ENCODE data around the gene STRC. TPM values are rescaled to one million over a fixed set of nuclear protein-coding genes. Genes with fewer than 3 reads are reported as not detected.
A peak's percentile ranks its signal among the peaks of the same experiment; 100 is the strongest.
"Not testable (repeated sequence)": the region's sequence is repeated elsewhere in the genome, so short reads cannot be mapped to it uniquely, and the experiment has no call there.

Gene STRC
- total and polyA plus RNA-seq, 7 donors, result under 0.01 to 0.71 (median 0.59) TPM; not detected in 3

- WGBS, 2 donors, result no CpG with 5 or more reads among the region's 8 CpGs
- H3K9me3 ChIP-seq; H3K36me3 ChIP-seq; H3K27ac ChIP-seq; H3K27me3 ChIP-seq; intact Hi-C loops (cut with DNase I); H3K4me3 ChIP-seq; DNase-seq; H3K4me1 ChIP-seq: not testable (repeated sequence)
Measured at GRCh38 chr15:43563793-43564192, 54.8 kb downstream of the STRC start.

GRCh38 chr15:43562753-43563152, 55.8 kb downstream of the STRC start:
- H3K9me3 ChIP-seq; intact Hi-C loops (cut with DNase I); H3K4me1 ChIP-seq; H3K4me3 ChIP-seq; H3K27ac ChIP-seq; DNase-seq; H3K27me3 ChIP-seq: not testable (repeated sequence)
- 91 to 93% methylated on average over 2 of the region's 3 CpGs for WGBS, 2 donors
- H3K36me3 ChIP-seq, result peaks cover 0 to 11% (median 3%) of the 10 kb centered on the region in 4 donors

GRCh38 chr15:43552986-43553385, 65.6 kb downstream of the STRC start:
- intact Hi-C loops (cut with DNase I), result no loop called here
- Histone ChIP-seq H3K27me3 (no peaks in the 10 kb centered on the region), H3K27ac (no peak overlapping the region), H3K4me3 (no peak overlapping the region), H3K36me3 (peaks cover 0 to 22% (median 2%) of the 10 kb centered on the region in 4 donors), H3K4me1 (no peaks in the 10 kb centered on the region), H3K9me3 (no peaks in the 10 kb centered on the region)
- no peak for DNase-seq
- no peak for TF ChIP-seq EP300 (IDR thresholded peaks at IDR 0.05)
- 84 to 88% methylated on average over 2 of the region's 2 CpGs for WGBS, 2 donors

- Histone ChIP-seq H3K27ac (no peak overlapping the region), H3K9me3 (peaks cover 0 to 3% (median 0%) of the 10 kb centered on the region in 4 donors), H3K4me1 (no peaks in the 10 kb centered on the region), H3K27me3 (no peaks in the 10 kb centered on the region), H3K36me3 (peaks cover 0 to 19% (median 2%) of the 10 kb centered on the region in 4 donors), H3K4me3 (no peak overlapping the region)
- no peak for DNase-seq
- intact Hi-C loops (cut with DNase I), result no loop called here
- TF ChIP-seq CTCF (IDR thresholded peaks at IDR 0.05) (no peak), EP300 (IDR thresholded peaks at IDR 0.05) (no peak), POLR2A (IDR thresholded peaks at IDR 0.05) (no peak), POLR2AphosphoS5 (IDR thresholded peaks at IDR 0.05) (no peak)
- WGBS, 2 donors, result 96 to 97% methylated on average over 4 of the region's 4 CpGs
Measured at GRCh38 chr15:43552256-43552655, 66.3 kb downstream of the STRC start.

- peak; percentile 30 for DNase-seq
- Histone ChIP-seq H3K9me3 (peaks cover 0 to 3% (median 0%) of the 10 kb centered on the region in 4 donors), H3K4me1 (no peaks in the 10 kb centered on the region), H3K36me3 (peaks cover 0 to 10% (median 2%) of the 10 kb centered on the region in 4 donors), H3K4me3 (no peak overlapping the region), H3K27me3 (no peaks in the 10 kb centered on the region), H3K27ac (no peak overlapping the region)
- intact Hi-C loops (cut with DNase I), result no loop called here
- TF ChIP-seq POLR2A (IDR thresholded peaks at IDR 0.05), result no peak
- no peak for TF ChIP-seq POLR2AphosphoS5 (IDR thresholded peaks at IDR 0.05)
- TF ChIP-seq CTCF (IDR thresholded peaks at IDR 0.05), result no peak
- no peak for TF ChIP-seq EP300 (IDR thresholded peaks at IDR 0.05)
- WGBS, 2 donors, result 82% methylated on average over 10 of the region's 10 CpGs
Measured at GRCh38 chr15:43550527-43551363, 67.9 kb downstream of the STRC start.

Small RNA genes within 50 kb of the gene (small RNA-seq; reads per million reads assigned to genes)
- 0 reads per million in 3 donors for gene PDIA3P2
- 0 reads per million in 3 donors for gene RNU6-554P
- gene RNU6-610P, result 0 reads per million in 3 donors

Other genes starting within 250 kb of the STRC start
- gene ZSCAN29, start 247.8 kb downstream of the STRC start, total RNA-seq, result 10 to 100 TPM; 14.6 to 19.7 (median 19.7) TPM
- gene ZSCAN29, start 247.8 kb downstream of the STRC start, polyA plus RNA-seq, result 10 to 100 TPM in 1 of 3 donors, 1 to 10 TPM in 2; 6.0 to 11.1 (median 6.9) TPM
- gene TUBGCP4, start 247.7 kb downstream of the STRC start, total RNA-seq, result 10 to 100 TPM; 10.2 to 14.6 (median 12.1) TPM
- gene TUBGCP4, start 247.7 kb downstream of the STRC start, polyA plus RNA-seq, result 10 to 100 TPM in 1 of 3 donors, 1 to 10 TPM in 2; 1.8 to 11.2 (median 2.5) TPM
- 10 to 100 TPM; 38.3 to 63.4 (median 41.1) TPM for gene TP53BP1, start 125.6 kb downstream of the STRC start, total RNA-seq
- gene TP53BP1, start 125.6 kb downstream of the STRC start, polyA plus RNA-seq, result 10 to 100 TPM in 1 of 3 donors, 1 to 10 TPM in 2; 1.8 to 13.5 (median 6.6) TPM
- gene MAP1A, start 101.2 kb downstream of the STRC start, total RNA-seq, result 10 to 100 TPM; 25.2 to 61.2 (median 32.3) TPM
- 1 to 10 TPM in 2 of 3 donors, under 1 TPM in 1; 0.23 to 4.8 (median 1.2) TPM for gene MAP1A, start 101.2 kb downstream of the STRC start, polyA plus RNA-seq
- 10 to 100 TPM in 3 of 4 donors, 1 to 10 TPM in 1; 8.3 to 44.6 (median 18.3) TPM for gene PPIP5K1, start 28.6 kb downstream of the STRC start, total RNA-seq
- gene PPIP5K1, start 28.6 kb downstream of the STRC start, polyA plus RNA-seq, result 10 to 100 TPM in 2 of 3 donors, 1 to 10 TPM in 1; 4.8 to 23.9 (median 13.2) TPM
- 1 to 10 TPM in 1 of 4 donors, under 1 TPM in 1, not detected in 2; 0.83 to 1.1 TPM for gene CKMT1B, start 24.8 kb downstream of the STRC start, total RNA-seq
- gene CKMT1B, start 24.8 kb downstream of the STRC start, polyA plus RNA-seq, result 100 to 1,000 TPM in 2 of 3 donors, 10 to 100 TPM in 1; 66.1 to 153 (median 128) TPM
- gene CATSPER2, start 30.0 kb upstream of the STRC start, total RNA-seq, result 1 to 10 TPM; 1.8 to 6.9 (median 5.2) TPM
- gene CATSPER2, start 30.0 kb upstream of the STRC start, polyA plus RNA-seq, result 1 to 10 TPM in 1 of 3 donors, under 1 TPM in 1, not detected in 1; under 0.01 to 3.4 TPM
- gene CKMT1A, start 75.1 kb upstream of the STRC start, total RNA-seq, result 1 to 10 TPM in 1 of 4 donors, under 1 TPM in 1, not detected in 2; 0.36 to 1.8 TPM
- gene CKMT1A, start 75.1 kb upstream of the STRC start, polyA plus RNA-seq, result 100 to 1,000 TPM in 2 of 3 donors, 10 to 100 TPM in 1; 64.3 to 114 (median 105) TPM
- gene PDIA3, start 127.6 kb upstream of the STRC start, total RNA-seq, result 10 to 100 TPM; 62.0 to 66.2 (median 63.4) TPM
- 100 to 1,000 TPM in 1 of 3 donors, 10 to 100 TPM in 2; 36.6 to 430 (median 82.5) TPM for gene PDIA3, start 127.6 kb upstream of the STRC start, polyA plus RNA-seq
- gene ELL3, start 158.2 kb upstream of the STRC start, total RNA-seq, result 1 to 10 TPM; 1.9 to 6.4 (median 4.3) TPM
- gene ELL3, start 158.2 kb upstream of the STRC start, polyA plus RNA-seq, result 10 to 100 TPM; 31.1 to 45.8 (median 36.0) TPM
- gene SERF2, start 173.5 kb upstream of the STRC start, total RNA-seq, result 100 to 1,000 TPM; 625 to 803 (median 718) TPM
- 1,000 to 10,000 TPM; 1,723 to 3,090 (median 2,981) TPM for gene SERF2, start 173.5 kb upstream of the STRC start, polyA plus RNA-seq
- gene SERINC4, start 181.4 kb upstream of the STRC start, total RNA-seq, result under 1 TPM in 1 of 4 donors, not detected in 3; 0.27 TPM
- gene SERINC4, start 181.4 kb upstream of the STRC start, polyA plus RNA-seq, result under 1 TPM in 2 of 3 donors, not detected in 1; 0.60 to 0.61 TPM
- gene HYPK, start 181.8 kb upstream of the STRC start, total RNA-seq, result 10 to 100 TPM in 2 of 4 donors, 1 to 10 TPM in 2; 3.6 to 22.8 (median 10.4) TPM
- gene HYPK, start 181.8 kb upstream of the STRC start, polyA plus RNA-seq, result 10 to 100 TPM; 13.8 to 22.2 (median 14.7) TPM
- gene MFAP1, start 205.9 kb upstream of the STRC start, total RNA-seq, result 10 to 100 TPM; 12.7 to 20.0 (median 15.2) TPM
- gene MFAP1, start 205.9 kb upstream of the STRC start, polyA plus RNA-seq, result 10 to 100 TPM; 21.0 to 27.0 (median 22.9) TPM
- gene WDR76, start 208.2 kb upstream of the STRC start, total RNA-seq, result 10 to 100 TPM in 3 of 4 donors, 1 to 10 TPM in 1; 8.9 to 11.6 (median 11.0) TPM
- 1 to 10 TPM; 1.2 to 5.4 (median 2.5) TPM for gene WDR76, start 208.2 kb upstream of the STRC start, polyA plus RNA-seq

Data from sigmoid colon (tissue), 7 donors.